AG04450 (cell line): Measurements from ENCODE around the gene OR8I2. TPM values are rescaled to one million over a fixed set of nuclear protein-coding genes. Genes with fewer than 3 reads are reported as not detected.

Experiments used
- polyA plus RNA-seq: library from polyadenylated mRNA; depleted of rRNA; stranded (reverse); fragments of >200 nt; gene quantifications from 2 replicates; pipeline ENCODE4 v1.2.3, GENCODE V29; 2011; rRNA removed
- small RNA-seq: library from RNA; depleted of rRNA; stranded (forward); fragments of <200 nt; gene quantifications from one replicate; pipeline ENCODE3, GENCODE V24; 2012; ENCODE audit warnings: low read depth; ENCODE audit not compliant: insufficient read length

OR8I2 gene
- polyA plus RNA-seq, 1 experiment = not detected

Small RNA genes within 50 kb of the gene (small RNA-seq; reads per million reads assigned to genes)
- gene OR8I4P = not detected

Other genes with a start within 250 kb of the OR8I2 start
- gene TRIM51, start 210.0 kb upstream of the OR8I2 start, polyA plus RNA-seq = not detected in 2 replicates
- gene OR5W2, start 178.7 kb upstream of the OR8I2 start, polyA plus RNA-seq = not detected in 2 replicates
- not detected in 2 replicates for gene OR5I1, start 156.9 kb upstream of the OR8I2 start, polyA plus RNA-seq
- not detected in 2 replicates for gene OR10AG1, start 123.4 kb upstream of the OR8I2 start, polyA plus RNA-seq
- gene OR5F1, start 98.7 kb upstream of the OR8I2 start, polyA plus RNA-seq = not detected in 2 replicates
- not detected in 2 replicates for gene OR5AS1, start 65.7 kb upstream of the OR8I2 start, polyA plus RNA-seq
- not detected in 2 replicates for gene OR8H2, start 10.4 kb downstream of the OR8I2 start, polyA plus RNA-seq
- gene OR8H3, start 29.1 kb downstream of the OR8I2 start, polyA plus RNA-seq = not detected in 2 replicates
- gene OR8J3, start 46.9 kb downstream of the OR8I2 start, polyA plus RNA-seq = not detected in 2 replicates
- gene OR8K5, start 67.0 kb downstream of the OR8I2 start, polyA plus RNA-seq = not detected in 2 replicates
- not detected in 2 replicates for gene OR5J2, start 83.3 kb downstream of the OR8I2 start, polyA plus RNA-seq
- not detected in 2 replicates for gene OR5T2, start 140.9 kb downstream of the OR8I2 start, polyA plus RNA-seq
- gene OR5T3, start 158.9 kb downstream of the OR8I2 start, polyA plus RNA-seq = not detected in 2 replicates
- gene OR5T1, start 180.8 kb downstream of the OR8I2 start, polyA plus RNA-seq = not detected in 2 replicates
- gene OR8H1, start 198.9 kb downstream of the OR8I2 start, polyA plus RNA-seq = not detected in 2 replicates
- gene OR8K3, start 221.8 kb downstream of the OR8I2 start, polyA plus RNA-seq = not detected in 2 replicates